GM12878 (cell line): Measurements from ENCODE around the gene PPP1CA. TPM values are rescaled to one million over a fixed set of nuclear protein-coding genes. Genes with fewer than 3 reads are reported as not detected.

Source experiments
- ATAC-seq: fragments of 200-7000 bp; cut with Tn5 transposase; 3 replicates; pipeline ENCODE4 v1.9.1; 2020; ENCODE audit warnings: mild to moderate bottlenecking, moderate library complexity
- BruUV-seq: library from RNA; stranded (reverse); fragments of 400-500 nt; replicated peaks from 2 replicates; lab custom pipeline; 2021; lab: Mats Ljungman, UMichigan
- CTCF ChIA-PET: fragments of 300-600 bp; sonication (Branson Sonifier 250); formaldehyde crosslinking; extraction: SDS; loops from one replicate; lab custom pipeline; 2021; ENCODE audit warnings: inconsistent platforms; lab: Yijun Ruan, JAX
- POLR2A ChIA-PET: fragments of 350-600 bp; formaldehyde crosslinking; extraction: SDS; loops from one replicate; lab custom pipeline; 2021; ENCODE audit warnings: inconsistent platforms; lab: Charles Lee
- RAD21 ChIA-PET: fragments of 300-600 bp; sonication (Branson Sonifier 250); formaldehyde crosslinking; loops from one replicate; lab custom pipeline; 2023; ENCODE audit warnings: antibody characterized with exemption; ENCODE audit not compliant: unreplicated experiment; lab: Charles Lee
- SMC1A ChIA-PET: fragments of 300-600 bp; sonication (Branson Sonifier 250); formaldehyde crosslinking; loops from one replicate; lab custom pipeline; 2023; ENCODE audit not compliant: unreplicated experiment, uncharacterized antibody; lab: Charles Lee
- DNase-seq: peaks from one replicate; pipeline ENCODE4 v3.0.0-alpha.2; 2011; ENCODE audit warnings: low read depth, low spot score
- FAIRE-seq: peaks from 3 replicates; lab custom pipeline; 2011; peaks lifted over from hg19 to GRCh38; lab: Jason Lieb, UNC
- H2AFZ ChIP-seq: 2 replicates; pipeline ENCODE4 v1.6.0; 2011; ENCODE audit warnings: low read depth, low read length, control low read depth; ENCODE audit not compliant: control insufficient read depth
- H3K27ac ChIP-seq: 2 replicates; pipeline ENCODE4 v1.5.1; 2011; ENCODE audit warnings: control low read depth; ENCODE audit not compliant: control insufficient read depth, insufficient read depth
- H3K27me3 ChIP-seq, 2 experiments: replicated peaks in 1 of 2; 2 replicates each; pipeline versions ENCODE4 v1.6.0 to v1.6.1; 2011; ENCODE audit warnings: low read length in 1 of 2; ENCODE audit not compliant: control insufficient read depth in 2 of 2, insufficient read depth in 2 of 2
- H3K36me3 ChIP-seq, 2 experiments: 2 replicates each; pipeline ENCODE4 v1.5.1; 2011; ENCODE audit warnings: low read length in 1 of 2; ENCODE audit not compliant: control insufficient read depth in 2 of 2, insufficient read depth in 2 of 2
- H3K4me1 ChIP-seq: 2 replicates; pipeline ENCODE4 v1.6.1; 2011; ENCODE audit warnings: mild to moderate bottlenecking, low read length, moderate library complexity, mixed read lengths; ENCODE audit not compliant: control insufficient read depth, insufficient read depth
- H3K4me2 ChIP-seq: 2 replicates; pipeline ENCODE4 v1.6.0; 2011; ENCODE audit warnings: control low read depth; ENCODE audit not compliant: control insufficient read depth, insufficient read depth
- H3K4me3 ChIP-seq: fragments of 200-600 bp; sonication (generic); 2 replicates; pipeline ENCODE4 v1.5.1; 2016
- H3K79me2 ChIP-seq: 2 replicates; pipeline ENCODE4 v1.6.0; 2011; ENCODE audit warnings: low read length; ENCODE audit not compliant: control insufficient read depth, insufficient read depth
- H3K9ac ChIP-seq: 2 replicates; pipeline ENCODE4 v1.8.0; 2011; ENCODE audit warnings: low read length, control low read depth, mixed read lengths; ENCODE audit not compliant: control insufficient read depth, insufficient read depth
- H3K9me3 ChIP-seq: replicated peaks from 3 replicates; pipeline ENCODE4 v1.5.1; 2011; ENCODE audit warnings: mild to moderate bottlenecking, low read length; ENCODE audit not compliant: control insufficient read depth, insufficient read depth
- H4K20me1 ChIP-seq: 2 replicates; pipeline ENCODE4 v1.6.0; 2011; ENCODE audit not compliant: control insufficient read depth, insufficient read depth
- BCL11A ChIP-seq: IDR thresholded peaks from 2 replicates; pipeline ENCODE4 v1.6.1; 2011; ENCODE audit warnings: low read depth, low read length
- CEBPB ChIP-seq, 2 experiments: fragments of 150-350 bp in 1 of 2; IDR thresholded peaks; 2 replicates each; pipeline ENCODE4 v1.6.1; 2012 to 2014; ENCODE audit warnings: low read depth in 2 of 2, low read length in 2 of 2, borderline replicate concordance in 1 of 2, inconsistent platforms in 1 of 2
- KAT2A ChIP-seq: conservative IDR thresholded peaks from 2 replicates; pipeline ENCODE4 v1.6.1; 2011; ENCODE audit warnings: low read depth, low read length; ENCODE audit not compliant: control insufficient read depth
- MEF2A ChIP-seq: IDR thresholded peaks from 2 replicates; pipeline ENCODE4 v1.6.1; 2011; ENCODE audit warnings: low read depth, mild to moderate bottlenecking, low read length, moderate library complexity; ENCODE audit not compliant: insufficient read depth
- NFYB ChIP-seq: IDR thresholded peaks from 2 replicates; pipeline ENCODE4 v1.6.1; 2011; ENCODE audit warnings: low read depth, mild to moderate bottlenecking, low read length, improper control_type of control experiment, moderate library complexity; ENCODE audit not compliant: insufficient read depth
- PAX5 ChIP-seq: IDR thresholded peaks from 2 replicates; pipeline ENCODE4 v1.6.1; 2011; ENCODE audit warnings: low read depth, low read length, borderline replicate concordance
- RELA ChIP-seq: fragments of 450-650 bp; IDR thresholded peaks from 2 replicates; pipeline ENCODE4 v1.8.0; 2014; ENCODE audit warnings: borderline replicate concordance; ENCODE audit not compliant: partially characterized antibody
- SIX5 ChIP-seq: IDR thresholded peaks from 2 replicates; pipeline ENCODE4 v1.6.1; 2011; ENCODE audit warnings: mild to moderate bottlenecking, low read depth, low read length, moderate library complexity; ENCODE audit not compliant: severe bottlenecking
- SMC3 ChIP-seq: IDR thresholded peaks from 2 replicates; pipeline ENCODE4 v1.6.1; 2011; ENCODE audit warnings: low read length, improper control_type of control experiment, borderline replicate concordance
- SREBF1 ChIP-seq: IDR thresholded peaks from 2 replicates; pipeline ENCODE4 v1.6.1; 2012; ENCODE audit warnings: mild to moderate bottlenecking, low read length
- TAF1 ChIP-seq: IDR thresholded peaks from 2 replicates; pipeline ENCODE4 v1.6.1; 2011; ENCODE audit warnings: mild to moderate bottlenecking, low read depth, low read length, borderline replicate concordance
- TBL1XR1 ChIP-seq: IDR thresholded peaks from 2 replicates; pipeline ENCODE4 v1.6.1; 2012; ENCODE audit warnings: low read depth, low read length, improper control_type of control experiment
- TCF3 ChIP-seq: IDR thresholded peaks from 2 replicates; pipeline ENCODE4 v1.6.1; 2012; ENCODE audit warnings: low read depth, mild to moderate bottlenecking, low read length, borderline replicate concordance; ENCODE audit not compliant: insufficient read depth
- TCF7 ChIP-seq: IDR thresholded peaks from 2 replicates; pipeline ENCODE4 v1.6.1; 2014; ENCODE audit warnings: antibody characterized with exemption, borderline replicate concordance
- ZBTB11 ChIP-seq: fragments of 450-650 bp; formaldehyde crosslinking; IDR thresholded peaks from 2 replicates; pipeline ENCODE4 v1.5.0; 2022; ENCODE audit warnings: mild to moderate bottlenecking, missing genetic modification characterization
- WGBS: methylation state at CpG from one replicate; pipeline ENCODE4 v1.1.6; 2016; ENCODE audit warnings: low lambda C conversion rate; ENCODE audit not compliant: insufficient replicate concordance, insufficient coverage; ENCODE audit errors: missing lambda C conversion rate; 5-methylcytosine and 5-hydroxymethylcytosine counted together
- in situ Hi-C: fragments of 300-500 bp; cut with MboI; formaldehyde crosslinking; loops from 9 replicates; pipeline ENCODE4 v1.14.3; 2018; ENCODE audit warnings: mixed read lengths
- intact Hi-C: fragments of 100-400 bp; cut with micrococcal nuclease; formaldehyde crosslinking; loops from one replicate; pipeline ENCODE4 v1.14.2; 2022; ENCODE audit not compliant: unreplicated experiment
- polyA plus RNA-seq, 11 experiments: library from polyadenylated mRNA; depleted of rRNA in 4 of 11; unstranded in 6 of 11; stranded (reverse) in 5 of 11; fragments of >200 nt; fragmentation: Nextera tagmentation in 4 of 11; fragmentation: Illumina TruSeq in 1 of 11; extraction: Ambion mirVana in 4 of 11; extraction: Trizol in 1 of 11; gene quantifications; 1 replicate in 1 of 11; 2 replicates in 10 of 11; pipeline versions ENCODE4 v1.2.1 to v1.2.3, GENCODE V29; 2011 to 2016; ENCODE audit warnings: inconsistent platforms in 2 of 11, missing spikeins in 2 of 11, low read depth in 1 of 11
- total RNA-seq, 4 experiments: library from RNA; depleted of rRNA in 3 of 4; stranded (reverse); fragments of >200 nt in 3 of 4; fragmentation: Illumina TruSeq in 1 of 4; extraction: Trizol in 1 of 4; gene quantifications; 2 replicates each; pipeline versions ENCODE4 v1.2.1 to v1.2.3, GENCODE V29; 2013 to 2021

The PPP1CA gene
- total and polyA plus RNA-seq, 10 of the 15 experiments (the other 5 are each of a cell fraction or from before 2014, with no cell fraction given) = 26.4 to 458 (median 240) TPM

DNA sequence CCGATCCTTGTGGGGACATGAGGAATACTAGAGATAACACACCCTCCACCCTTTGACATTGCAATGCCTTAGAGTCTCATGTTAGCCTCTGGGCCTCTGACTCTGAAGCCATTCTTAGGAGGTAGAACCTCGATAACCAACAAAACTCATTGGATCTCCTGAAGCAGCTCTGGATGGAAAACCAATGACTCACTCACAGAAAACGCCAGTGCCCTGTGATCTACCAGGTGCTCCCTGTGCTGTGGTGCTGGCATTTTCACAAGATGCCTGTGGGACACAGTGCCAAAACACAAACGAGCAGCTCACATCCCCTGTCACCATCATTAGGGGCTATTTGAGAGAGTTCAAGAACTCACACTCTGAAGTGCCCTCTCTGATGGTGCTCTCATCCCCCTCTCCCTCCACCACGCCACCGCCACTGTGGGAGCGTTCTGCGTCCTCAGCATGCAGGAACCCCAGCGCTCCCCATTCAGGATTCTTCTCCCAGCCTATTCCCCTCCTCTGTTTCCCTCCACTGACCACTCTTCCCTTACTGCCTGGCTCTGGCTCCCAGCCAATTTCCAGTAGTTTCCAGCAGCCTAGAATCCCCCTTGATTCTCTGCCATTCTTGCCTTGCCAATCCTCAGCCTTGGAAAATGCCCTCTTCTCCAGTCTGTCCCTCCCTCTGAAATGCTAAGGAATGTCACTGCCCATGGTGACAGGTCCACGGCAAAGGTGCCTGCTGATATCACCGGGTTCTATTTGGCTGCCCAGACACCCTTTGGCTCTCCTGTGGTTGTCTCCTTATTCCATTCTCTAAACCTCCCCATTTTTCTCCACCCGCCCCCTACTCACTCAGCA is 43.6 kb downstream of the PPP1CA start:
- 65% methylated on average over 12 of the region's 12 CpGs for WGBS
- H3K27me3 ChIP-seq = no peaks in the 10 kb centered on the region; a peak in 1 of 4 replicates
- no peak overlapping the region for H3K4me2 ChIP-seq
- H3K4me3 ChIP-seq = no peak overlapping the region
- no peak overlapping the region for H2AFZ ChIP-seq
- DNase-seq (no peak), FAIRE-seq (no peak), ATAC-seq (no peak)
- RAD21 ChIA-PET = interaction anchor here (1.2 to 10.1 kb wide), 5 partner anchors 13 to 44 kb away, joined by 5 to 525 read pairs (median 102); partner anchors contain the start of genes CLCF1, PPP1CA and RAD9A
- BruUV-seq = no TSS peak
- POLR2A ChIA-PET = interaction anchor here (11.4 kb wide), 1 partner anchor 21 kb away, joined by 183 read pairs; no protein-coding TSS in a partner anchor
- H3K27ac ChIP-seq = no peak overlapping the region
- CTCF ChIA-PET = interaction anchor here (0.6 to 26.2 kb wide), 4 partner anchors 7 to 276 kb away, joined by 3 to 1301 read pairs (median 78); partner anchors contain the start of genes CLCF1 and RAD9A
- intact Hi-C loops (loop anchor here (1.0 to 2.0 kb wide), 4 partner anchors 13 to 149 kb away; no protein-coding TSS in a partner anchor), in situ Hi-C loops (no loop called here)
- SMC1A ChIA-PET = interaction anchor here (7.9 to 15.8 kb wide), 2 partner anchors 13 to 20 kb away, joined by 79 to 646 read pairs; partner anchors contain the start of gene CLCF1
- H4K20me1 ChIP-seq = no peaks in the 10 kb centered on the region
- H3K36me3 ChIP-seq = no peaks in the 10 kb centered on the region
- H3K79me2 ChIP-seq = peaks cover 2% of the 10 kb centered on the region
- H3K9ac ChIP-seq = no peak overlapping the region
- H3K4me1 ChIP-seq = peaks cover 32% of the 10 kb centered on the region
- TF ChIP-seq ZBTB11 (CRISPR knock-in tag) (no peak), TCF7 (no peak), NFYB (no peak), BCL11A (no peak), TBL1XR1 (no peak), PAX5 (no peak), SIX5 (no peak), SREBF1 (no peak), TAF1 (no peak), SMC3 (no peak), MEF2A (no peak), RELA (no peak), TCF3 (no peak), KAT2A (no peak), CEBPB (IDR thresholded peaks at IDR 0.05; ENCODE audit: borderline replicate concordance in 1 of 2, low read depth in 2 of 2, low read length in 2 of 2) (no peak)
- H3K9me3 ChIP-seq = no peaks in the 10 kb centered on the region
